ENCODE measurements around the gene METRNL.
"Not testable (repeated sequence)": the region's sequence is repeated elsewhere in the genome, so short reads cannot be mapped to it uniquely, and the experiment has no call there.

Gene METRNL

DNA sequence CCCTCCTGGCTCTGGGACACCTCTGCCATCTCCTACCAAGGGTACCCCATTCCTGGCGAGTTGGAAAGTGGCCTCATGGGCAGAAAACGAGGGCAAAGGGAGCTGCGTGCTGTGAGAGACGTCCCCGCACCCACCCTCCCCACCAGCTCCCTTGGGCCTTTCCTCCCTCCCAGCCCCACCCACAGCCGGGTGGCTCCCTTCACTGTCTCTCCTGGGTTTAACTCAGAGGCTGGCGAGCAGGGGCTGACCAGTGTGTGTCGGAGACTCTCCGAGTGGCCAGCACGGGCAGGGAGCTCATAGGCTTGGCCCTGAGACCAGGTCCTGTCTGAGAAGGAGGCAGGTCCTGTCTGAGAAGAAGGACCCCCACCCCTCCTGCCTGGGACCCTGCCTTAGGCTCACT, 26.1 kb downstream of the METRNL start:
- DNase-seq: no peak

- no peak for DNase-seq
Observed at GRCh38 chr17:83106056-83106588, 26.7 kb downstream of the METRNL start.

GRCh38 chr17:83106913-83107655, 27.7 kb downstream of the METRNL start:
- no peak for DNase-seq

DNA sequence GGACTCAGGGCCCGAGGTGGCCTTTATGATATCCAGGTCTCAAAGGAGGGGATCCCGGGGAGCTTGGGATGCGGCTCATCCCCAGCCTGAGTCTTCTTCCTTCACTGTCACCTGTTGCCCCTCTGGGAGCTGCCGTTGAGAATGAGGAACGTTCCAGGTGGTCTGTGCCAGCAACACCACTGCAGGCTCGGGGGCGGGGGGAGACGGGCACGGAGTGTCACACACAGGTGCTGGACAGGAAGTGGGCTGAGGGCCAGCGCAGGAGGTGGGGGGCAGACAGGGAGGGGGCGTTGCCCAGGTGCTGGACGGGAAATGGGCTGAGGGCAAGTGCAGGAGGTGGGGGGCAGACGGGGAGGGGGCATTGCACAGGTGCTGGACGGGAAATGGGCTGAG, 28.2 kb downstream of the METRNL start:
- no peak for DNase-seq

GRCh38 chr17:83108709-83109108, 29.3 kb downstream of the METRNL start:
- no peak for DNase-seq

DNA sequence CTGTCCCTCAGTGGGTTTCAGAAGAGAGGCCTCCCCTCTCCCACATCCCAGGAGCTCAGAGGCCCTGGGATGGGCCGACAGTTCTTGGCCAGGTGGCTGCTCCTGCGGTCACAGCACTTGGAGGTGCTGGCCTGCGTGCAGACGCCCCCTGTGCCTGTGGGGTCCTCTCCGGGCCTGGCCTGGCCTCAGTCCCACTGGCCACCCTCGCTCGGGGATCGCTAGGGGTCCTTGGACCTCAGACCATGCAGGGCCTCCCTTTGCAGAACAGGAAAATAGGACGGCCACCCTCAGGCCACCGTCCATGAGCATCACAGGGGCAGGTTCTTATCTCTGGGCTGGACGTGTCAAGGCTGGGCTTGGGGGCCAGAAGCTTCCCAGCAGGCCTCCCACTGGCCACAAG, 30.0 kb downstream of the METRNL start:
- no peak for DNase-seq

GRCh38 chr17:83109793-83110645, 30.6 kb downstream of the METRNL start:
- no peak for DNase-seq

GRCh38 chr17:83110735-83111134, 31.3 kb downstream of the METRNL start:
- no peak for DNase-seq

GRCh38 chr17:83111516-83112282, 32.3 kb downstream of the METRNL start:
- DNase-seq: no peak

DNA sequence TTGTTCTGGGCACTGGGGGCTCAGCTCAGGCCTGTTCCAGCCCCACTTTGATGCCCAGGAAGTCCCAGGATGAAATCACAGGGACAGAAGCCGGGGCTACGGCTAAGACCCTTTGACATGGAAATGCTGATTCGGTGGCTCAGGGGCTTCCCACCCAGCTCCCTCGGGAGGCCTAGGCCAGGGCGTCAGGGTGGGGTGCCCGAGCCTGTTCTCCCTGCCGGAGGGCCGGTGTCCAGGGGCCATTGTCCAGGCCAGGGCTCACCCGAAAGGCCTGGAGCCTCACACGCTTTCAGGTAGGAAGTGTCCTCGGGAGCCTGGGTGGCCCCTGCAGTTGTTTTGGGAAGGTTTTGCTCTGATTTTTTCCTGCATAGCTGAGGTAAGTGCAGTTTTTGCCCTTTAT, 34.0 kb downstream of the METRNL start:
- DNase-seq: no peak

DNA sequence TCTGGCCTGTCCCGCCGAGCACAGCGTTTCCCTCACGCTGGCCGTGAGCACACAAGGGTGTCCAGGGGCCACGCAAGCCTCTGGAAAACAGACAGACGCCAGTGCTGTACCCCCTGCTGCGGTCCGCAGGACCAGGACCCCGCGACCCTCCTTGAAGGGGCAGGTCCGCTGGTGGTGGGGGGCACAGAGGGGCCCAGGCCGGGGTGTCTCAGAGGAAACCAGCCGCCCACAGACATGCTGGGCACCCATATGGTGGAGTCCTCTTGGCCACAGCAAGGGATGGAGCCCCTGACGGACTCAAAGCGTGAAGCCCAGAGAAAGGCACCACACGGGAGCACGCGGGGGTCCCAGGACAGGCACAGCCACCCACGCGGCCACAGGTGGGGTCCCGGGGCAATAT, 34.4 kb downstream of the METRNL start:
- no peak for DNase-seq

GRCh38 chr17:83114706-83115105, 35.3 kb downstream of the METRNL start:
- no peak for DNase-seq

- DNase-seq: no peak
Observed at GRCh38 chr17:83115202-83115651, 35.8 kb downstream of the METRNL start.

GRCh38 chr17:83115832-83116231, 36.4 kb downstream of the METRNL start:
- no peak for DNase-seq

- DNase-seq: no peak
Observed at GRCh38 chr17:83116311-83116771, 36.9 kb downstream of the METRNL start.

DNA sequence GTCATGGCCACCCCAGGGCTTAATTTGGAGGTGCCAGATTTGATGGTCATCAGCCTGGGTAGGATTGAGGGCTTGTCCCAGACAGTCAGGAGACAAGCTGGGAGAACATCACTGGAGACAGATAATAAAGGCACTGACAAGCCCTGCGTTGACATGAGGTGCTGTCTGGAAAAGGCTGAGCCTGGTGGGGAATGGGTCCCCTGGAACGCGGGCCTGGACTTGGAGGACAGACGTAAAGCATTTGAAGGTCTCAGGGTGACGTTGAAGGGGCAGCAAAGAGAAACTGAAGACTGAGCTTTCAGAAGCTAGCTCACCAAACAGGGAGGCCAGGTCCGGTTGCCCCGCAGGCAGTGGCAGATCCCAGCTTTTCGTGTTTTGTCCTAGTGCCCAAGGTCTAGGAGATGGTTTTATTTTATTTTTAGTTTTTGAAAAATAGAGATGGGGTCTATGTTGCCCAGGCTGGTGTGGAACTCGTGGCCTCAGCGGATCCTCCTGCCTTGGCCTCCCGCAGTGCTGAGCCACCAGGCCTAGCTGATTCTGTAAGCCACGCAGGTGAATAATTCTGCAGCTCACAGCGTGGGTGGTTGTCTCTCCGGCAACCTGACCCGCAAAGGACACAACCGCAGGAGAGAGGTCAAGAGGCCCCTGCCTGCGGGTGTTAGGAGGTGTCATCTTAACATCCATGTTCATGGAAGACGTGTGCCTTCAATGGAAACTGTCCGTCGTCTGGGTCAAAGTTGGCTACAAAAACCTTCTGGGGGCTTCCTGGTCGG, 37.6 kb downstream of the METRNL start:
- DNase-seq: no peak

- DNase-seq: no peak
Observed at GRCh38 chr17:83117583-83117982, 38.2 kb downstream of the METRNL start.

GRCh38 chr17:83118071-83118841, 38.8 kb downstream of the METRNL start:
- no peak for DNase-seq

DNA sequence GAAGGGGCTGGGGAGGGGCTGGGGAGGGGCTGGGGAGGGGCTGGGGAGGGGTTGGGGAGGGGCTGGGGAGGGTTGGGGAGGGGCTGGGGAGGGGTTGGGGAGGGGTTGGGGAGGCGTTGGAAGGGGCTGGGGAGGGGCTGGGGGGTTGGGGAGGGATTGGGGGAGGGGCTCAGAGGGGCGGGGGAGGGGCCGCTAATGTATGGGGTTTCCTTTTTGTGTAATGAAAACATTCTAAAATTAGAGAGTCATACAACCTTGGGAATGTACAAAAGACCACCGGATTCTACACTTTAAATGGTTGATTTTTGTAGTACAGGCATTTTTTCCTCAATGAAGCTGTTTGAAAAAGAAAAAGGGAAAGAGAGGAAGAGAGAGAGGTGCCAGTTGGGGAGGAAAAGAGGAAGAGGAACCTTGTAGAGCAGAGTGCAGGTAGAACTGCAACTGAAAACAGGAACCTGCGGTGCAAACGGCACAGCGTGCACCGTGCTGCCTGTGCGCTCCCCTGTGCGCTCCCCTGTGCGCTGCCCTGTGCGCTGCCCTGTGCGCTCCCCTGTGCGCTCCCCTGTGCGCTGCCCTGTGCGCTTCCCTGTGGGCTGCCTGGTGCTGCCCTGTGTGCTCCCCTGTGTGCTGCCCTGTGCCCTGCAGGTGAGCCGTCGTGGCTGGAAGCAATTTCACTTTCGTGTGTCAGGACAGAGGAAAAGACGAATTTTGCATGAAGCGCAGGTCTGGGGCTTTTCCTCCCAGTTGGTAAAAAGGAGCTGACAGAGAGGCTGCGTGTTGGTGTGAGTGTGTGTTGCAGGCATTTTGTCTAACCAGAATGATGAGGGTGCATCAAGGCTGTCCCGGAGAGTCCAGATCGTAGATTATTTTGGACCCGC, 40.8 kb downstream of the METRNL start:
- DNase-seq: no peak

- DNase-seq: not testable (repeated sequence)
Observed at GRCh38 chr17:83121473-83121872, 42.1 kb downstream of the METRNL start.
